ENCODE measurements around the gene PLA2G7.

DNA sequence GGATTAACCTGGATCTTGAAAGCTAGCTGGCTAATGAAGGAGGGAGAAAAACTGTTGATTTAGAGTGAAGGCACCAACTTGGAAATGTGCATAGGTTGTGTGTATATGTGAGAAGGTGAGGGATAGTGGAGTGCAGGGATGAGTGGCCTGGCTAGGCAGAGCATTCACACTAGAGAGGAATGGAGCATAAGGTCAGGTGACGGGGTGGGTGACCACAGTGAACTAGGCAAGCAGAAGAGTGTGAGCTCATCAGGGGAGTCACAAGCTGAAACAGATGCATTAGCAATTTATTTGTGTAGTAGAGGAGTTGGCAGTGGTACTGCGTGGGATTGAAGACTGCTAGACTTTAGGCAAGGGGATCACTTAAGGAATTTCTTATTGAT is 22.0 kb upstream of the PLA2G7 start:
- TF ChIP-seq POLR2A (IDR thresholded peaks at IDR 0.05; ENCODE audit: low read length), result no peak
- no peak for TF ChIP-seq GATA1 (IDR thresholded peaks at IDR 0.05; ENCODE audit: low read depth, low read length)
